NCI-H1092 treated with DMSO at 0.1 percent for 48 hours (cell line): ENCODE results near the gene PLXDC1.

Experiments used
- DNase-seq: peaks from one replicate; lab custom pipeline; 2025; lab: John Stamatoyannopoulos, UW

The PLXDC1 gene

DNA sequence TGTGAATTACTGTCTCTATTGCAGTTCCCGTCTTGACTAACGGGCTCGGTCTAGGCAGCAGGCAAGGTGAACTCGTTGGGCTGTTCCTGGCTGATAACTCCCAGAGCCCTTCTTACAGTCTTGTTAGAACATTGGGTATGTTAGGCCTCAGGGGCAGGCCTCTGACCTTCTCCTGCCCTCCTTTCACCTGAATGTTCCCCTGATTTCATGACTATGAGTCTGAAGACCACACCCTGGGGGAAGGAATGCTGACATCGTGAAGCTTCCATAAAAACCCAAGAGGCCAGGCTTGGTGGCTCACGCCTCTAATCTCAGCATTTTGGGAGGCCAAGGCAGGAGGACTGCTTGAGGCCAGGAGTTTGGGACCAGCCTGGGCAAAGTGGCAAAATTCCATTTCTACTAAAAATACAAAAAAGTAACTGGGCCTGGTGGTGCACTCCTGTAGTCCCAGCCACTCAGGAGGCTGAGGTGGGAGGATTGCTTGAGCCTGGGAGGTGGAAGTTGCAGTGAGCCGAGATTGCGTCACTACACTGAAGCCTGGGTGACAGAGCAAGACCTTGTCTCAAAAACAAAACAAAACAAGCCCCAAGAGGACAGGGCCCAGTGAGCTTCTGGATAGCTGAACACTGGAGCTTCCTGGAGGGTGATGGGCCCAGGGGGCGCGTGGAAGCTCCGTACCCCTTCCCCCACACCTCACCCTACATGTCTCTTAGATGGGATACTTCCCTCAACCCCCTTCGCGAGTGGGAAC is 136.5 kb downstream of the PLXDC1 start:
- no peak for DNase-seq

DNA sequence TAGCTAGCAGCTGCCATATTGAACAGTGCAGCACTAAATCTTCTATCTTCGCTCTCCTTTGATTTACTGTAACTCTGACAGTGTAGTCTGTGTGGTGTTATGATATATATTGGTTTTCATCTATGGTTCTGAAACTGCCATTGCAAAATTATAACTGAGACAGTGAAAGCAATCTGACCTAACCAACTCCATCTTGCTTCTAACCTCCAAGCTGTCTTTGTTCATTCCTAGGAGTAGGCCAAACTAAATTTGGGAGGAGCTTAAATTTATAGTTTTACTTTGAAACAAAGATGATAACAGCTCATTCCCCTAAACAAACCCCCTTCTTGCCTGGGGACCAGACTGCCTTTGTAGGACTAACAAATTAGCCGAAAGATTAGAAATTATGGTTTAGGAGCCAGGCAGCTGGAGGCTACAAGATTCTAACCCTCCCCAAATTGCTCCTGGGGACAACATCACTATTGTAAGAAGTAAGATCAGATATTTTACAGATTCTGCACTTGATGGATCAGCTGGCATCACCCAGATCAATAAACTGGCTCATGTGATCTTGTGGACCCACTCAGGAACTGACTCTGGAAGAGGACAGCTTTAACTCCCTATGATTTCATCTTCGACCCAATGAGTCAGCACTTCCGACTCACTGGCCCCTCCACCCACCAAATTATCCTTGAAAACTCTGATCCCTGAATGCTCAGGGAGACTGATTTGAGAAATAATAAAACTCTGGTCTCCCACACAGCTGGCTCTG is 137.2 kb downstream of the PLXDC1 start:
- DNase-seq = no peak
